Measurements from ENCODE around the gene PRAMEF11. TPM values are rescaled to one million over a fixed set of nuclear protein-coding genes. Genes with fewer than 3 reads are reported as not detected.

PRAMEF11 gene
- total and polyA plus RNA-seq, 3 donors from 2014 or later = not detected

DNA sequence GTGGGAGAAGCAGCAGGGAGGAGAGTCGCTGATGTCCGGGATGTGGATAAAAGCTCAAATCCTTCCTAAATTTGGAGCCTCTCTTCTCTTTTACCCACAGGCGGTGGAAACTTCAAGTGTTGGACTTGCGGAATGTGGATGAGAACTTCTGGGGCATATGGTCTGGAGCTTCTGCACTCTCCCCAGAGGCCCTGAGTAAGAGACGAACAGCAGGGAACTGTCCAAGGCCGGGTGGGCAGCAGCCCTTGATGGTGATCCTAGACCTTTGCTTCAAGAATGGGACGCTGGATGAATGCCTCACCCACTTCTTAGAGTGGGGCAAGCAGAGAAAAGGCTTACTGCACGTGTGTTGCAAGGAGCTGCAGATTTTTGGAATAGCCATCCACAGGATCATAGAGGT is 55.8 kb downstream of the PRAMEF11 start:
- no peak overlapping the region for H3K27ac ChIP-seq
- no peak overlapping the region for H3K4me3 ChIP-seq
- H3K27me3 ChIP-seq = no peaks in the 10 kb centered on the region
- WGBS, 2 donors = 78 to 86% methylated on average over 8 of the region's 8 CpGs
- intact Hi-C loops (cut with DNase I; ENCODE audit: low total_unique reads) = no loop called here
- DNase-seq = no peak
- H3K36me3 ChIP-seq (ENCODE audit: low read depth, missing control alignments) = no peaks in the 10 kb centered on the region
- TF ChIP-seq POLR2A (IDR thresholded peaks at IDR 0.05) = no peak
- TF ChIP-seq, protein P1, sequence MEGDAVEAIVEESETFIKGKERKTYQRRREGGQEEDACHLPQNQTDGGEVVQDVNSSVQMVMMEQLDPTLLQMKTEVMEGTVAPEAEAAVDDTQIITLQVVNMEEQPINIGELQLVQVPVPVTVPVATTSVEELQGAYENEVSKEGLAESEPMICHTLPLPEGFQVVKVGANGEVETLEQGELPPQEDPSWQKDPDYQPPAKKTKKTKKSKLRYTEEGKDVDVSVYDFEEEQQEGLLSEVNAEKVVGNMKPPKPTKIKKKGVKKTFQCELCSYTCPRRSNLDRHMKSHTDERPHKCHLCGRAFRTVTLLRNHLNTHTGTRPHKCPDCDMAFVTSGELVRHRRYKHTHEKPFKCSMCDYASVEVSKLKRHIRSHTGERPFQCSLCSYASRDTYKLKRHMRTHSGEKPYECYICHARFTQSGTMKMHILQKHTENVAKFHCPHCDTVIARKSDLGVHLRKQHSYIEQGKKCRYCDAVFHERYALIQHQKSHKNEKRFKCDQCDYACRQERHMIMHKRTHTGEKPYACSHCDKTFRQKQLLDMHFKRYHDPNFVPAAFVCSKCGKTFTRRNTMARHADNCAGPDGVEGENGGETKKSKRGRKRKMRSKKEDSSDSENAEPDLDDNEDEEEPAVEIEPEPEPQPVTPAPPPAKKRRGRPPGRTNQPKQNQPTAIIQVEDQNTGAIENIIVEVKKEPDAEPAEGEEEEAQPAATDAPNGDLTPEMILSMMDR (IDR thresholded peaks at IDR 0.05) = no peak
- H3K4me1 ChIP-seq = no peaks in the 10 kb centered on the region
- no peaks in the 10 kb centered on the region for H3K9me3 ChIP-seq

DNA sequence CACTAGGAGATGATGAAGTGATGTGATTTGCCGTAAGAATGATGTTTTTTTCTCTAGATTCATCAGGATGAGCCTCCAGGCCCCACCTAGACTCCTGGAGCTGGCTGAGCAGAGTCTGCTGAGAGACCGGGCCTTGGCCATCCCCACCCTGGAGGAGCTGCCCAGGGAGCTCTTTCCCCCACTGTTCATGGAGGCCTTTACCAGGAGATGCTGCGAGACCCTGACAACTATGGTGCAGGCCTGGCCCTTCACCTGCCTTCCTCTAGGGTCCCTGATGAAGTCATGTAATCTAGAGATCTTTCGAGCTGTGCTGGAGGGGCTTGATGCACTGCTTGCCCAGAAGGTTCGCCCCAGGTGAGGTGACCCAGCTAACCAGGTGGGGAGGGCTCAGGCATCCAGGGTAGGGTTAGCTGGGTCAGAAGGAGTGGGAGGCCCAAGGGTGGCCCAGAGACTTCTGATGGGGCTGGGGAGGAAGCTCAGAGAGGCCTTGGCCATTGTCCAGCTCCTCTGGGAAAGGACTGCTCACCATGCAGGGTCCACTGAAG is 56.3 kb downstream of the PRAMEF11 start:
- no peak overlapping the region for H3K27ac ChIP-seq
- 83 to 88% methylated on average over 5 of the region's 5 CpGs for WGBS, 2 donors
- intact Hi-C loops (cut with DNase I; ENCODE audit: low total_unique reads) = no loop called here
- no peaks in the 10 kb centered on the region for H3K9me3 ChIP-seq
- no peaks in the 10 kb centered on the region for H3K4me1 ChIP-seq
- TF ChIP-seq POLR2A (IDR thresholded peaks at IDR 0.05) = no peak
- TF ChIP-seq, protein P1 (IDR thresholded peaks at IDR 0.05) = no peak
- no peaks in the 10 kb centered on the region for H3K36me3 ChIP-seq (ENCODE audit: low read depth, missing control alignments)
- no peaks in the 10 kb centered on the region for H3K27me3 ChIP-seq
- no peak for DNase-seq
- no peak overlapping the region for H3K4me3 ChIP-seq

Other genes with a start within 250 kb of the PRAMEF11 start
- gene DHRS3, start 213.2 kb downstream of the PRAMEF11 start, total RNA-seq = 10 to 100 TPM; 27.1 to 30.2 TPM
- gene DHRS3, start 213.2 kb downstream of the PRAMEF11 start, polyA plus RNA-seq (ENCODE audit: insufficient read depth, low read depth, low replicate concordance) = 38.7 TPM
- gene AADACL4, start 187.3 kb downstream of the PRAMEF11 start, total RNA-seq = not detected
- 0.66 TPM for gene AADACL4, start 187.3 kb downstream of the PRAMEF11 start, polyA plus RNA-seq (ENCODE audit: insufficient read depth, low read depth, low replicate concordance)
- gene AADACL3, start 115.3 kb downstream of the PRAMEF11 start, total RNA-seq = not detected
- not detected for gene AADACL3, start 115.3 kb downstream of the PRAMEF11 start, polyA plus RNA-seq (ENCODE audit: insufficient read depth, low read depth, low replicate concordance)
- 10 to 100 TPM in 1 of 2 donors, 1 to 10 TPM in 1; 8.1 to 13.4 TPM for gene CFAP107, start 85.2 kb downstream of the PRAMEF11 start, total RNA-seq
- 87.9 TPM for gene CFAP107, start 85.2 kb downstream of the PRAMEF11 start, polyA plus RNA-seq (ENCODE audit: insufficient read depth, low read depth, low replicate concordance)
- under 1 TPM; 0.24 to 0.25 TPM for gene PRAMEF12, start 57.7 kb downstream of the PRAMEF11 start, total RNA-seq
- gene PRAMEF12, start 57.7 kb downstream of the PRAMEF11 start, polyA plus RNA-seq (ENCODE audit: insufficient read depth, low read depth, low replicate concordance) = not detected
- not detected for gene PRAMEF1, start 40.0 kb downstream of the PRAMEF11 start, total RNA-seq
- 0.61 TPM for gene PRAMEF1, start 40.0 kb downstream of the PRAMEF11 start, polyA plus RNA-seq (ENCODE audit: insufficient read depth, low read depth, low replicate concordance)
- under 1 TPM in 1 of 2 donors, not detected in 1; 0.31 TPM for gene HNRNPCL1, start 17.3 kb upstream of the PRAMEF11 start, total RNA-seq
- gene HNRNPCL1, start 17.3 kb upstream of the PRAMEF11 start, polyA plus RNA-seq (ENCODE audit: insufficient read depth, low read depth, low replicate concordance) = not detected
- gene PRAMEF2, start 25.7 kb upstream of the PRAMEF11 start, total RNA-seq = under 1 TPM in 1 of 2 donors, not detected in 1; 0.24 TPM
- gene PRAMEF2, start 25.7 kb upstream of the PRAMEF11 start, polyA plus RNA-seq (ENCODE audit: insufficient read depth, low read depth, low replicate concordance) = 0.73 TPM
- gene PRAMEF4, start 54.8 kb upstream of the PRAMEF11 start, total RNA-seq = not detected
- not detected for gene PRAMEF4, start 54.8 kb upstream of the PRAMEF11 start, polyA plus RNA-seq (ENCODE audit: insufficient read depth, low read depth, low replicate concordance)
- not detected for gene PRAMEF10, start 66.9 kb upstream of the PRAMEF11 start, total RNA-seq
- not detected for gene PRAMEF10, start 66.9 kb upstream of the PRAMEF11 start, polyA plus RNA-seq (ENCODE audit: insufficient read depth, low read depth, low replicate concordance)
- not detected for gene PRAMEF7, start 85.2 kb upstream of the PRAMEF11 start, total RNA-seq
- 0.20 TPM for gene PRAMEF7, start 85.2 kb upstream of the PRAMEF11 start, polyA plus RNA-seq (ENCODE audit: insufficient read depth, low read depth, low replicate concordance)
- gene PRAMEF6, start 116.2 kb upstream of the PRAMEF11 start, total RNA-seq = not detected
- not detected for gene PRAMEF6, start 116.2 kb upstream of the PRAMEF11 start, polyA plus RNA-seq (ENCODE audit: insufficient read depth, low read depth, low replicate concordance)
- under 1 TPM in 1 of 2 donors, not detected in 1; 0.12 TPM for gene PRAMEF27, start 225.2 kb upstream of the PRAMEF11 start, total RNA-seq
- gene PRAMEF27, start 225.2 kb upstream of the PRAMEF11 start, polyA plus RNA-seq (ENCODE audit: insufficient read depth, low read depth, low replicate concordance) = not detected
- gene HNRNPCL3, start 229.4 kb upstream of the PRAMEF11 start, total RNA-seq = not detected
- gene HNRNPCL3, start 229.4 kb upstream of the PRAMEF11 start, polyA plus RNA-seq (ENCODE audit: insufficient read depth, low read depth, low replicate concordance) = not detected
- under 1 TPM in 1 of 2 donors, not detected in 1; 0.16 TPM for gene PRAMEF25, start 239.4 kb upstream of the PRAMEF11 start, total RNA-seq
- gene PRAMEF25, start 239.4 kb upstream of the PRAMEF11 start, polyA plus RNA-seq (ENCODE audit: insufficient read depth, low read depth, low replicate concordance) = not detected

All from testis (tissue), 3 donors.